Trophoblast cell (in vitro differentiated cells and primary cell): Measurements from ENCODE around the gene ORM2.

ENCODE experiments used
- DNase-seq, 2 donors: peaks; one replicate each; pipeline ENCODE4 v3.0.0-alpha.2; 2016
- H2AFZ ChIP-seq: 2 replicates; pipeline ENCODE4 v1.6.1; 2013; ENCODE audit warnings: low read length, moderate library complexity, mild to moderate bottlenecking; ENCODE audit not compliant: insufficient read depth, poor library complexity
- H2AK5ac ChIP-seq: 2 replicates; pipeline ENCODE4 v1.6.1; 2013; ENCODE audit warnings: mild to moderate bottlenecking, low read length
- H2BK120ac ChIP-seq: 2 replicates; pipeline ENCODE4 v1.6.1; 2013; ENCODE audit warnings: low read length, mild to moderate bottlenecking, moderate library complexity; ENCODE audit not compliant: insufficient read depth, poor library complexity
- H2BK12ac ChIP-seq: 2 replicates; pipeline ENCODE4 v1.6.1; 2013; ENCODE audit warnings: mild to moderate bottlenecking, low read length, moderate library complexity
- H2BK5ac ChIP-seq: 2 replicates; pipeline ENCODE4 v1.6.1; 2013; ENCODE audit warnings: low read length, low read depth, moderate library complexity, mild to moderate bottlenecking; ENCODE audit not compliant: poor library complexity
- H3K14ac ChIP-seq: 2 replicates; pipeline ENCODE4 v1.6.1; 2013; ENCODE audit warnings: mild to moderate bottlenecking, low read length
- H3K18ac ChIP-seq: 2 replicates; pipeline ENCODE4 v1.6.1; 2013; ENCODE audit warnings: mild to moderate bottlenecking, low read length
- H3K23ac ChIP-seq: 2 replicates; pipeline ENCODE4 v1.6.1; 2013; ENCODE audit warnings: low read length
- H3K27ac ChIP-seq: 2 replicates; pipeline ENCODE4 v1.5.1; 2013; ENCODE audit warnings: low read depth, mild to moderate bottlenecking, inconsistent platforms, low read length, moderate library complexity
- H3K27me3 ChIP-seq: 2 replicates; pipeline ENCODE4 v1.6.1; 2013; ENCODE audit warnings: inconsistent platforms, mild to moderate bottlenecking, low read length, moderate library complexity; ENCODE audit not compliant: insufficient read depth
- H3K36me3 ChIP-seq, 2 experiments: 1 replicate in 1 of 2; 2 replicates in 1 of 2; pipeline ENCODE4 v1.6.1; 2013; ENCODE audit warnings: low read length in 2 of 2, mild to moderate bottlenecking in 2 of 2, moderate library complexity in 1 of 2; ENCODE audit not compliant: insufficient read depth in 2 of 2, control insufficient read depth in 1 of 2
- H3K4ac ChIP-seq: 2 replicates; pipeline ENCODE4 v1.6.1; 2013; ENCODE audit warnings: low read depth, mild to moderate bottlenecking, low read length, moderate library complexity
- H3K4me1 ChIP-seq, 2 experiments: 1 replicate in 1 of 2; 2 replicates in 1 of 2; pipeline ENCODE4 v1.6.1; 2013; ENCODE audit warnings: low read length in 2 of 2, mild to moderate bottlenecking in 2 of 2, moderate library complexity in 1 of 2; ENCODE audit not compliant: insufficient read depth in 2 of 2, control insufficient read depth in 1 of 2
- H3K4me2 ChIP-seq: 2 replicates; pipeline ENCODE4 v1.6.1; 2013; ENCODE audit warnings: inconsistent platforms, mild to moderate bottlenecking, low read length, moderate library complexity
- H3K4me3 ChIP-seq: 2 replicates; pipeline ENCODE4 v1.5.1; 2013; ENCODE audit warnings: mild to moderate bottlenecking, low read depth, low read length, inconsistent platforms
- H3K79me1 ChIP-seq: one replicate; pipeline ENCODE4 v1.6.1; 2013; ENCODE audit warnings: low read length
- H3K79me2 ChIP-seq: 2 replicates; pipeline ENCODE4 v1.6.1; 2013; ENCODE audit warnings: low read length, mild to moderate bottlenecking; ENCODE audit not compliant: control insufficient read depth, insufficient read depth, poor library complexity
- H3K9ac ChIP-seq: 2 replicates; pipeline ENCODE4 v1.6.1; 2013; ENCODE audit warnings: mild to moderate bottlenecking, low read length
- H3K9me3 ChIP-seq: 2 replicates; pipeline ENCODE4 v1.6.1; 2013; ENCODE audit warnings: low read depth, mild to moderate bottlenecking, control low read depth, inconsistent platforms, low read length; ENCODE audit not compliant: insufficient read depth
- H4K12ac ChIP-seq: 2 replicates; pipeline ENCODE4 v1.6.1; 2013; ENCODE audit warnings: low read depth, mild to moderate bottlenecking, low read length, moderate library complexity
- H4K8ac ChIP-seq: 2 replicates; pipeline ENCODE4 v1.6.1; 2013; ENCODE audit warnings: low read depth, mild to moderate bottlenecking, low read length, moderate library complexity
- H4K91ac ChIP-seq: one replicate; pipeline ENCODE4 v1.6.1; 2013; ENCODE audit warnings: low read depth, mild to moderate bottlenecking, low read length, moderate library complexity
- WGBS: extraction: QIAGEN DNeasy Blood & Tissue Kit; methylation state at CpG from one replicate; pipeline ENCODE4 v1.1.7; 2013; ENCODE audit warnings: missing lambda C conversion rate; ENCODE audit not compliant: insufficient read length, insufficient coverage; ENCODE audit errors: extremely low coverage; 5-methylcytosine and 5-hydroxymethylcytosine counted together

The ORM2 gene

DNA sequence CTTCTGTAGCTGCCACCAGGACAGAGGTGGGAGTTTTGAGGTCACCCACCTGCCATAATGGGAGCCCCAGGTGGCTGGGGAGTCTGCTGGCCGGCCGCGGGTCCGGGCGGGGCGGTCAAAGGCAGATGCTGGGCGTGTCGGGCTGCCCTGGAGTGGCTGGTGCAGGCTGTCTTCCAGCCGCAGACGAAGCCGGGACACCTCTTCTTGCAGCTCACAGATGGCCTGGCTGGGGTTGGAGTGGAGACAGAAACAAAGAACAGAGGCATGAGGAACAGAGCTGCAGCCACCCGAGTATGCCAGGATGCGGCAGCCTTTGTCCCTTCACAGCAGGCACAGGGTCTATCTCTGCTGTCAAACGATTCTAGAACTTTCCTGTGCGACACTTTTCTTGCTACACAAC lies 18.0 kb downstream of the ORM2 start:
- H2BK5ac ChIP-seq = no peak overlapping the region
- no peak overlapping the region for H3K9ac ChIP-seq
- H4K8ac ChIP-seq = no peak overlapping the region
- DNase-seq = no peak
- no peak overlapping the region for H3K18ac ChIP-seq
- H3K14ac ChIP-seq = no peak overlapping the region
- peaks cover 8% of the 10 kb centered on the region for H3K79me1 ChIP-seq
- no peak overlapping the region for H2AFZ ChIP-seq
- no peak overlapping the region for H3K4me3 ChIP-seq
- H3K4me2 ChIP-seq = no peak overlapping the region
- H2AK5ac ChIP-seq = no peak overlapping the region
- H4K12ac ChIP-seq = no peak overlapping the region
- no CpG with 5 or more reads among the region's 15 CpGs for WGBS
- H3K27ac ChIP-seq = no peak overlapping the region
- no peaks in the 10 kb centered on the region for H3K79me2 ChIP-seq
- peaks cover 22 to 29% of the 10 kb centered on the region in 2 experiments for H3K4me1 ChIP-seq
- peaks cover 34 to 40% of the 10 kb centered on the region in 2 experiments for H3K36me3 ChIP-seq
- no peak overlapping the region for H2BK120ac ChIP-seq
- no peak overlapping the region for H3K4ac ChIP-seq
- H3K23ac ChIP-seq = no peak overlapping the region
- no peak overlapping the region for H2BK12ac ChIP-seq
- H3K27me3 ChIP-seq = no peaks in the 10 kb centered on the region
- H4K91ac ChIP-seq = no peak overlapping the region
- H3K9me3 ChIP-seq = peaks cover 2% of the 10 kb centered on the region

- DNase-seq = no peak
- Histone ChIP-seq H3K9ac (no peak overlapping the region), H2BK5ac (peak overlapping the region; percentile 35), H3K4me2 (no peak overlapping the region), H3K23ac (no peak overlapping the region), H3K9me3 (peaks cover 2% of the 10 kb centered on the region), H3K4me3 (no peak overlapping the region), H3K27ac (peak overlapping the region; percentile 70), H3K79me2 (no peaks in the 10 kb centered on the region), H2AK5ac (peak overlapping the region; percentile 76), H2BK12ac (peak overlapping the region; percentile 88), H2AFZ (no peak overlapping the region), H4K8ac (peak overlapping the region; percentile 58), H3K79me1 (peaks cover 8% of the 10 kb centered on the region), H2BK120ac (peak overlapping the region; percentile 23), H3K18ac (peak overlapping the region; percentile 66), H3K4me1 (peaks cover 19 to 26% of the 10 kb centered on the region in 2 experiments), H4K91ac (peak overlapping the region; percentile 75), H3K27me3 (no peaks in the 10 kb centered on the region), H3K14ac (peak overlapping the region; percentile 28), H4K12ac (peak overlapping the region; percentile 54), H3K4ac (no peak overlapping the region), H3K36me3 (peaks cover 34 to 38% of the 10 kb centered on the region in 2 experiments)
- no CpG with 5 or more reads among the region's 12 CpGs for WGBS
Observed at GRCh38 chr9:114348261-114348905, 18.7 kb downstream of the ORM2 start.

- peak overlapping the region; percentile 35 for H2BK5ac ChIP-seq
- H4K12ac ChIP-seq = peak overlapping the region; percentile 54
- H3K4me2 ChIP-seq = no peak overlapping the region
- H3K23ac ChIP-seq = no peak overlapping the region
- H3K79me1 ChIP-seq = peaks cover 8% of the 10 kb centered on the region
- H3K4me3 ChIP-seq = no peak overlapping the region
- H3K4me1 ChIP-seq = peaks cover 16 to 21% of the 10 kb centered on the region in 2 experiments
- no peaks in the 10 kb centered on the region for H3K27me3 ChIP-seq
- WGBS = no CpG with 5 or more reads among the region's 9 CpGs
- peak overlapping the region; percentile 38 for H2BK120ac ChIP-seq
- peak overlapping the region; percentile 70 for H3K27ac ChIP-seq
- peak overlapping the region; percentile 88 for H2BK12ac ChIP-seq
- peaks cover 2% of the 10 kb centered on the region for H3K9me3 ChIP-seq
- H4K8ac ChIP-seq = peak overlapping the region; percentile 58
- no peaks in the 10 kb centered on the region for H3K79me2 ChIP-seq
- H3K36me3 ChIP-seq = peaks cover 34 to 38% of the 10 kb centered on the region in 2 experiments
- no peak overlapping the region for H3K4ac ChIP-seq
- no peak overlapping the region for H2AFZ ChIP-seq
- DNase-seq = peak; percentile 76 to 82
- peak overlapping the region; percentile 66 for H3K18ac ChIP-seq
- H3K9ac ChIP-seq = no peak overlapping the region
- H3K14ac ChIP-seq = peak overlapping the region; percentile 28
- peak overlapping the region; percentile 75 for H4K91ac ChIP-seq
- peak overlapping the region; percentile 76 for H2AK5ac ChIP-seq
Observed at GRCh38 chr9:114348906-114349482, 19.3 kb downstream of the ORM2 start.

- Histone ChIP-seq H3K9ac (no peak overlapping the region), H3K23ac (no peak overlapping the region), H2AFZ (no peak overlapping the region), H3K18ac (no peak overlapping the region), H3K79me1 (peaks cover 6% of the 10 kb centered on the region), H3K14ac (peak overlapping the region; percentile 44), H3K4me2 (no peak overlapping the region), H3K27me3 (no peaks in the 10 kb centered on the region), H3K79me2 (no peaks in the 10 kb centered on the region), H3K4me1 (peaks cover 12 to 16% of the 10 kb centered on the region in 2 experiments), H2BK5ac (peak overlapping the region; percentile 23), H4K91ac (peak overlapping the region; percentile 33), H2BK120ac (peak overlapping the region; percentile 38), H3K27ac (peak overlapping the region; percentile 55), H2AK5ac (no peak overlapping the region), H3K9me3 (peaks cover 2% of the 10 kb centered on the region), H4K8ac (peak overlapping the region; percentile 31), H3K4ac (no peak overlapping the region), H3K4me3 (no peak overlapping the region), H3K36me3 (peaks cover 36 to 38% of the 10 kb centered on the region in 2 experiments), H2BK12ac (peak overlapping the region; percentile 28), H4K12ac (no peak overlapping the region)
- WGBS = no CpG with 5 or more reads among the region's 10 CpGs
- DNase-seq = no peak
Observed at GRCh38 chr9:114349713-114350480, 20.2 kb downstream of the ORM2 start.
